ENCODE results near the gene RREB1.
"Not testable (repeated sequence)": the region's sequence is repeated elsewhere in the genome, so short reads cannot be mapped to it uniquely, and the experiment has no call there.

Gene RREB1

DNA sequence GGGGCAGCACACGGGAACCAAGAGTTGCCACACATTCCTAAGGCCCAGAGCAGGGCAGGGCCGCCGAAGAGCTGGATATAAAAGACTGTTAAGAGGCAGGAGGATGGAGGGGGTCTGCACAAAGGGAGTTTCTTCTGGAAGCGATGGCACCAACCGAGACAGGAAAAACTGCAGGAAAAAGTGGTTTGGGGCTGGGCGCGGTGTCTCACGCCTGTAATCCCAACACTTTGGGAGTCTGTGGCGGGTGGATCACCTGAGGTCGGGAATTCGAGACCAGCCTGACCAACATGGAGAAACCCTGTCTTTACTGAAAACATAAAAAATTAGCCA lies 163.4 kb downstream of the RREB1 start:
- H3K4me3 ChIP-seq (replicated peaks; ENCODE audit: low read depth, low read length) = no peak overlapping the region
- DNase-seq (ENCODE audit: extremely low read depth, insufficient read length) = no peak
- H3K27me3 ChIP-seq (replicated peaks; ENCODE audit: control insufficient read depth, insufficient read depth, low read length) = no peaks in the 10 kb centered on the region; the same call in 1 of the 2 replicates
- no peaks in the 10 kb centered on the region for H3K36me3 ChIP-seq (ENCODE audit: control insufficient read depth, insufficient read depth, low read length)
- TF ChIP-seq CTCF (IDR thresholded peaks at IDR 0.05; ENCODE audit: insufficient read depth, low read length, poor library complexity, severe bottlenecking) = no peak

- H3K36me3 ChIP-seq (ENCODE audit: control insufficient read depth, insufficient read depth, low read length) = no peaks in the 10 kb centered on the region
- H3K4me3 ChIP-seq (replicated peaks; ENCODE audit: low read depth, low read length) = no peak overlapping the region
- H3K27me3 ChIP-seq (replicated peaks; ENCODE audit: control insufficient read depth, insufficient read depth, low read length) = no peaks in the 10 kb centered on the region; the same call in 1 of the 2 replicates
- no peak for DNase-seq (ENCODE audit: extremely low read depth, insufficient read length)
- no peak for TF ChIP-seq CTCF (IDR thresholded peaks at IDR 0.05; ENCODE audit: insufficient read depth, low read length, poor library complexity, severe bottlenecking)
Observed at GRCh38 chr6:7273709-7274108, 165.9 kb downstream of the RREB1 start.

- H3K36me3 ChIP-seq (ENCODE audit: control insufficient read depth, insufficient read depth, low read length); H3K27me3 ChIP-seq (replicated peaks; ENCODE audit: control insufficient read depth, insufficient read depth, low read length); DNase-seq (ENCODE audit: extremely low read depth, insufficient read length); H3K4me3 ChIP-seq (replicated peaks; ENCODE audit: low read depth, low read length): not testable (repeated sequence)
Observed at GRCh38 chr6:7274525-7274924, 166.8 kb downstream of the RREB1 start.

DNA sequence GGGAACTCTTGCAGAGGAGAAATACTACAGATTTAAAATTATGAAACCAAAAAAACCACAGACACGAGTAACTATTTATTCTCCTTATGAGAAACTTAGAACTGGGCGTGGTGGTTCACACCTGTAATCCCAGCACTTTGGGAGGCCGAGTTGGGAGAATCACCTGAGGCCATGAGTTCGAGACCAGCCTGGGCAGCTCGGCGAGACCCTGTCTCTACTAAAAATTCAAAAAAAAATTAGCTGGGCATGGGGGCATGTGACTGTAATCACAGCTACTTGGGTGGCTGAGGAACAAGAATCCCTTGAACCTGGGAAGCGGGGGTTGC lies 168.4 kb downstream of the RREB1 start:
- H3K27me3 ChIP-seq (replicated peaks; ENCODE audit: control insufficient read depth, insufficient read depth, low read length) = no peaks in the 10 kb centered on the region
- no peak for TF ChIP-seq CTCF (IDR thresholded peaks at IDR 0.05; ENCODE audit: insufficient read depth, low read length, poor library complexity, severe bottlenecking)
- no peak for DNase-seq (ENCODE audit: extremely low read depth, insufficient read length)
- H3K4me3 ChIP-seq (replicated peaks; ENCODE audit: low read depth, low read length) = no peak overlapping the region
- no peaks in the 10 kb centered on the region for H3K36me3 ChIP-seq (ENCODE audit: control insufficient read depth, insufficient read depth, low read length)

DNA sequence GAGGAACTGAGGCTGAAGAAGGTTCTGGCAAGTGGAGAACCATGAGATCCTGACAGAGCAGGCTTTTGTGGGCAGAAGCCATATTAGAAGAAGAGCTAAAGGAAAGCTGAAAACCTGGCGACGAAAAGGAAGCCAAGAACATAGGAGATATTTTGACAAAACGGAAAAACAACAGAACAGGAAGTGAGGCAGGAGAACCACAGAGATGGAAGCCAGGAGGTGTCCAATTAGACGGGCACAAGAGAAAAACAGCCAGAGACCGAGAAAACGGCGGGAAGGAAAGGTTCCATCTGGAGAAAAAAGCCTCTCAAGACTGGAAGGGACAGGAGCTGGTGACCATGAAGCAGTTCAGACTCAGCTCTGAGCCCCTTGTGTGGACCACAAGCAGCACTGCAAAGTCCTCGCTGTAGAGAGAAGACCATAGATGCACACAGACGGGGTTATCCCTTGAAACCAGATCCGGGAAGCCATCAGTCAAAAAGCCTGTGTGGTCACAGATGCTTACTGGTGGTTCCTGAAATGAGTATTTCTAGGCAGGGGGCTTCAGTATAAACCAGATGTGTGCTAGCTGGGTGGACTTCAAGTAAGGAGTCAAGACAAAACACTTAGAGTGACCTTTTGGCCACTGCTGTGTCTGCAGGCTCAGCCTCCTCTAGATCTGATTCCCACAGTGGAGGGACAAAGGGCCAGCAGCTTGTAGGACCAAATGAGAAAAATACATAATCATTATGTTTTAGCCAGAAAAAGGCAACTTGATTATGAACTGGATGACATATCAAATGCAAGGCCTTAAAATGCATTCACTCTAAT lies 174.5 kb downstream of the RREB1 start:
- DNase-seq (ENCODE audit: extremely low read depth, insufficient read length) = no peak
- H3K36me3 ChIP-seq (ENCODE audit: control insufficient read depth, insufficient read depth, low read length) = peaks cover 3% of the 10 kb centered on the region
- H3K4me3 ChIP-seq (replicated peaks; ENCODE audit: low read depth, low read length) = no peak overlapping the region
- H3K27me3 ChIP-seq (replicated peaks; ENCODE audit: control insufficient read depth, insufficient read depth, low read length) = no peaks in the 10 kb centered on the region
- TF ChIP-seq CTCF (IDR thresholded peaks at IDR 0.05; ENCODE audit: insufficient read depth, low read length, poor library complexity, severe bottlenecking) = no peak

GRCh38 chr6:7283676-7284075 lies 175.9 kb downstream of the RREB1 start:
- Histone ChIP-seq H3K36me3 (ENCODE audit: control insufficient read depth, insufficient read depth, low read length) (peaks cover 3% of the 10 kb centered on the region), H3K27me3 (replicated peaks; ENCODE audit: control insufficient read depth, insufficient read depth, low read length) (no peaks in the 10 kb centered on the region), H3K4me3 (replicated peaks; ENCODE audit: low read depth, low read length) (no peak overlapping the region)
- DNase-seq (ENCODE audit: extremely low read depth, insufficient read length) = no peak
- TF ChIP-seq CTCF (IDR thresholded peaks at IDR 0.05; ENCODE audit: insufficient read depth, low read length, poor library complexity, severe bottlenecking) = no peak
